HepG2 (cell line): ENCODE measurements around the gene FRMD6. TPM values are rescaled to one million over a fixed set of nuclear protein-coding genes. Genes with fewer than 3 reads are reported as not detected.
A peak's percentile ranks its signal among the peaks of the same experiment; 100 is the strongest.

Experiments
- ATAC-seq: fragments of 200-7000 bp; cut with Tn5 transposase; 3 replicates; pipeline ENCODE4 v1.9.1; 2020; ENCODE audit warnings: mild to moderate bottlenecking, moderate library complexity
- BruUV-seq: library from RNA; stranded (reverse); fragments of 400-500 nt; replicated peaks from 2 replicates; lab custom pipeline; 2021; lab: Mats Ljungman, UMichigan
- CTCF ChIA-PET: fragments of 300-600 bp; formaldehyde crosslinking; extraction: SDS; loops from one replicate; lab custom pipeline; 2021; ENCODE audit warnings: low total read pairs, inconsistent platforms, low intra/inter-chr PET ratio; lab: Yijun Ruan, JAX
- POLR2A ChIA-PET: fragments of 350-600 bp; sonication (Branson Sonifier 250); formaldehyde crosslinking; loops from one replicate; lab custom pipeline; 2020; ENCODE audit warnings: antibody characterized with exemption, inconsistent platforms; lab: Yijun Ruan, JAX
- DNase-seq: peaks from one replicate; pipeline ENCODE4 v3.0.0-alpha.2; 2015; ENCODE audit warnings: low spot score
- FAIRE-seq: peaks from 3 replicates; lab custom pipeline; 2011; peaks lifted over from hg19 to GRCh38; lab: Jason Lieb, UNC
- H2AFZ ChIP-seq: one replicate; pipeline ENCODE4 v1.6.1; 2011; ENCODE audit warnings: low read length, inconsistent platforms
- H3K27ac ChIP-seq: fragments of 300-600 bp; 3 replicates; pipeline ENCODE4 v1.8.0; 2011; ENCODE audit warnings: mixed run types, mild to moderate bottlenecking, mixed read lengths, low read length, inconsistent platforms; ENCODE audit not compliant: insufficient read depth; ENCODE audit errors: extremely low read length
- H3K27me3 ChIP-seq, 2 experiments: fragments of 200-600 bp in 1 of 2; 2 replicates in 1 of 2; 3 replicates in 1 of 2; pipeline versions ENCODE4 v1.6.0 to v1.8.0; 2011; ENCODE audit warnings: low read length in 2 of 2, mild to moderate bottlenecking in 2 of 2, moderate library complexity in 2 of 2, inconsistent platforms in 1 of 2; ENCODE audit not compliant: insufficient read depth in 2 of 2, control insufficient read depth in 1 of 2
- H3K36me3 ChIP-seq, 2 experiments: fragments of 200-600 bp in 1 of 2; replicated peaks in 1 of 2; 2 replicates in 1 of 2; 3 replicates in 1 of 2; pipeline versions ENCODE4 v1.5.1 to v1.8.0; 2011; ENCODE audit warnings: low read length in 2 of 2, inconsistent platforms in 1 of 2; ENCODE audit not compliant: insufficient read depth in 2 of 2, control insufficient read depth in 1 of 2
- H3K4me1 ChIP-seq: 2 replicates; pipeline ENCODE4 v1.5.1; 2012; ENCODE audit warnings: low read length, inconsistent platforms; ENCODE audit not compliant: insufficient read depth
- H3K4me2 ChIP-seq: 2 replicates; pipeline ENCODE4 v1.6.0; 2011; ENCODE audit warnings: low read depth, low read length, inconsistent platforms
- H3K4me3 ChIP-seq, 3 experiments: fragments of 200-600 bp in 1 of 3; sonication (generic), shearing (Covaris generic) in 1 of 3; replicated peaks in 1 of 3; 2 replicates each; pipeline ENCODE4 v1.5.1; 2011 to 2016; ENCODE audit warnings: low read length in 3 of 3, inconsistent platforms in 2 of 3, low read depth in 2 of 3, mild to moderate bottlenecking in 2 of 3, control low read depth in 1 of 3, mixed read lengths in 1 of 3; ENCODE audit not compliant: insufficient read depth in 1 of 3
- H3K79me2 ChIP-seq: one replicate; pipeline ENCODE4 v1.6.1; 2011; ENCODE audit warnings: low read length, inconsistent platforms; ENCODE audit not compliant: insufficient read depth
- H3K9ac ChIP-seq: 2 replicates; pipeline ENCODE4 v1.6.0; 2011; ENCODE audit warnings: mild to moderate bottlenecking, low read depth, low read length, inconsistent platforms; ENCODE audit not compliant: insufficient read depth
- H3K9me3 ChIP-seq: 2 replicates; pipeline ENCODE4 v1.5.1; 2012; ENCODE audit warnings: mild to moderate bottlenecking, low read length
- H4K20me1 ChIP-seq: 2 replicates; pipeline ENCODE4 v1.6.0; 2011; ENCODE audit warnings: inconsistent platforms, mild to moderate bottlenecking, low read length, moderate library complexity; ENCODE audit not compliant: insufficient read depth
- ELF3 ChIP-seq: IDR thresholded peaks from 2 replicates; pipeline ENCODE4 v1.6.1; 2016; ENCODE audit warnings: missing genetic modification reagents, missing compliant biosample characterization
- KLF6 ChIP-seq: IDR thresholded peaks from 2 replicates; pipeline ENCODE4 v1.8.0; 2016; ENCODE audit warnings: missing biosample characterization, missing genetic modification reagents
- NCOR1 ChIP-seq: fragments of 200-600 bp; sonication (generic); IDR thresholded peaks from 2 replicates; pipeline ENCODE4 v1.7.0; 2017; ENCODE audit warnings: antibody characterized with exemption, low read length, borderline replicate concordance
- PAWR ChIP-seq: sonication (generic); formaldehyde crosslinking; IDR thresholded peaks from 2 replicates; pipeline ENCODE4 v1.4.0; 2020; ENCODE audit warnings: missing genetic modification reagents, mild to moderate bottlenecking, borderline replicate concordance
- SCMH1 ChIP-seq: sonication (generic); formaldehyde crosslinking; IDR thresholded peaks from 2 replicates; pipeline ENCODE4 v1.9.0; 2021; ENCODE audit warnings: missing genetic modification reagents, mild to moderate bottlenecking, borderline replicate concordance
- TAF15 ChIP-seq: fragments of 200-400 bp; formaldehyde crosslinking; IDR thresholded peaks from one replicate; pipeline ENCODE4 v1.6.1; 2018; ENCODE audit warnings: mild to moderate bottlenecking, low read depth, low read length; ENCODE audit not compliant: poor library complexity, severe bottlenecking
- ZBTB3 ChIP-seq: sonication (generic); formaldehyde crosslinking; IDR thresholded peaks from 2 replicates; pipeline ENCODE4 v1.4.0; 2020; ENCODE audit warnings: low read depth, mild to moderate bottlenecking, moderate library complexity, missing genetic modification reagents, borderline replicate concordance
- ZBTB42 ChIP-seq: sonication (generic); formaldehyde crosslinking; IDR thresholded peaks from 2 replicates; pipeline ENCODE4 v1.5.0; 2020; ENCODE audit warnings: mild to moderate bottlenecking, missing genetic modification reagents
- ZNF136 ChIP-seq: sonication (generic); formaldehyde crosslinking; IDR thresholded peaks from 2 replicates; pipeline ENCODE4 v1.8.1; 2022; ENCODE audit warnings: low read depth, mild to moderate bottlenecking, moderate library complexity, missing genetic modification reagents
- ZSCAN31 ChIP-seq: sonication (generic); formaldehyde crosslinking; IDR thresholded peaks from 2 replicates; pipeline ENCODE4 v1.5.0; 2020; ENCODE audit warnings: low read depth, mild to moderate bottlenecking, missing genetic modification reagents
- WGBS: methylation state at CpG from one replicate; pipeline ENCODE4 v1.1.6; 2017; ENCODE audit warnings: low lambda C conversion rate; 5-methylcytosine and 5-hydroxymethylcytosine counted together
- in situ Hi-C: cut with HindIII; loops from 2 replicates; pipeline ENCODE4 v1.10.0; 2017; ENCODE audit warnings: low pct_unique_long_range_greater_than_20kb; ENCODE audit not compliant: extremely low pct_ligation_motif_present
- intact Hi-C: fragments of 100-400 bp; cut with micrococcal nuclease; formaldehyde crosslinking; loops from one replicate; pipeline ENCODE4 v1.10.0; 2022; ENCODE audit not compliant: unreplicated experiment
- polyA plus RNA-seq, 8 experiments: library from polyadenylated mRNA; depleted of rRNA in 3 of 8; stranded (reverse) in 7 of 8; unstranded in 1 of 8; fragments of >200 nt; fragmentation: Illumina TruSeq in 4 of 8; extraction: Trizol in 4 of 8; gene quantifications; 2 replicates each; pipeline versions ENCODE4 v1.2.1 to v1.2.3, GENCODE V29; 2011 to 2016; ENCODE audit warnings: low read depth in 4 of 8, missing spikeins in 1 of 8, mixed read lengths in 1 of 8; ENCODE audit not compliant: insufficient read depth in 1 of 8
- total RNA-seq, 5 experiments: library from RNA; depleted of rRNA; stranded (reverse); fragments of >200 nt; fragmentation: Illumina TruSeq; extraction: Trizol; gene quantifications; 2 replicates each; pipeline ENCODE4 v1.2.3, GENCODE V29; 2016; ENCODE audit warnings: low read depth in 1 of 5
- TF ChIP-seq, protein P1 (sequence below): sonication (generic); formaldehyde crosslinking; conservative IDR thresholded peaks from 2 replicates; pipeline ENCODE4 v1.4.0; 2020; ENCODE audit warnings: mild to moderate bottlenecking, missing genetic modification reagents, moderate library complexity
- TF ChIP-seq, protein P2 (sequence below): sonication (generic); formaldehyde crosslinking; IDR thresholded peaks from 2 replicates; pipeline ENCODE4 v1.5.0; 2020; ENCODE audit warnings: missing genetic modification reagents, mild to moderate bottlenecking, borderline replicate concordance
- TF ChIP-seq, protein P3 (sequence below): sonication (generic); formaldehyde crosslinking; IDR thresholded peaks from 2 replicates; pipeline ENCODE4 v1.4.0; 2020; ENCODE audit warnings: missing genetic modification reagents; ENCODE audit errors: not compliant biosample characterization
- TF ChIP-seq, protein P4 (sequence below): sonication (generic); formaldehyde crosslinking; IDR thresholded peaks from 2 replicates; pipeline ENCODE4 v1.4.0; 2020; ENCODE audit warnings: missing genetic modification reagents

Gene FRMD6
- total and polyA plus RNA-seq, 2 of the 13 experiments (the other 11 are each of a cell fraction or from before 2014, with no cell fraction given) = 2.4 to 5.4 TPM

DNA sequence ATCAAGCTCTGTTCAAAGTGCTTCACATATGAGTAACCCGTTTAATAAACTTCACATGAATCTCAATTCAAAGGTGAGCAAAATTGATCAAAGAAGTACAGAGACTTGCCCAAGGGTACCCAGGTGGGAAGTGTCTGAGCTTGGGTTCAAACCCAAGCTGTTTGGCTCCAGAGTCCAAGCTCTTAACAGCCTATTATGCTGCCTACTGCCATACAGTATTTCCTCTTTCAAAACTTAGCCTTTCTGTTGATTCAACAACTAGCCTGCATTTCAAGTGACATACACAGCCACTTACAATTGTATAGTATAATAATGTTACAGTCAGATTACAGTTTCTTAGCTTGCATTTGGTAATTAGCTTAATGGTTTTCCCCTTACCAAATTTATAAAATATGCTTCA is 29.7 kb downstream of the FRMD6 start (continued):
- peak; percentile 67; the same call in 1 of the 2 replicates for TF ChIP-seq ELF3 (CRISPR knock-in tag)
- TF ChIP-seq, protein P1, sequence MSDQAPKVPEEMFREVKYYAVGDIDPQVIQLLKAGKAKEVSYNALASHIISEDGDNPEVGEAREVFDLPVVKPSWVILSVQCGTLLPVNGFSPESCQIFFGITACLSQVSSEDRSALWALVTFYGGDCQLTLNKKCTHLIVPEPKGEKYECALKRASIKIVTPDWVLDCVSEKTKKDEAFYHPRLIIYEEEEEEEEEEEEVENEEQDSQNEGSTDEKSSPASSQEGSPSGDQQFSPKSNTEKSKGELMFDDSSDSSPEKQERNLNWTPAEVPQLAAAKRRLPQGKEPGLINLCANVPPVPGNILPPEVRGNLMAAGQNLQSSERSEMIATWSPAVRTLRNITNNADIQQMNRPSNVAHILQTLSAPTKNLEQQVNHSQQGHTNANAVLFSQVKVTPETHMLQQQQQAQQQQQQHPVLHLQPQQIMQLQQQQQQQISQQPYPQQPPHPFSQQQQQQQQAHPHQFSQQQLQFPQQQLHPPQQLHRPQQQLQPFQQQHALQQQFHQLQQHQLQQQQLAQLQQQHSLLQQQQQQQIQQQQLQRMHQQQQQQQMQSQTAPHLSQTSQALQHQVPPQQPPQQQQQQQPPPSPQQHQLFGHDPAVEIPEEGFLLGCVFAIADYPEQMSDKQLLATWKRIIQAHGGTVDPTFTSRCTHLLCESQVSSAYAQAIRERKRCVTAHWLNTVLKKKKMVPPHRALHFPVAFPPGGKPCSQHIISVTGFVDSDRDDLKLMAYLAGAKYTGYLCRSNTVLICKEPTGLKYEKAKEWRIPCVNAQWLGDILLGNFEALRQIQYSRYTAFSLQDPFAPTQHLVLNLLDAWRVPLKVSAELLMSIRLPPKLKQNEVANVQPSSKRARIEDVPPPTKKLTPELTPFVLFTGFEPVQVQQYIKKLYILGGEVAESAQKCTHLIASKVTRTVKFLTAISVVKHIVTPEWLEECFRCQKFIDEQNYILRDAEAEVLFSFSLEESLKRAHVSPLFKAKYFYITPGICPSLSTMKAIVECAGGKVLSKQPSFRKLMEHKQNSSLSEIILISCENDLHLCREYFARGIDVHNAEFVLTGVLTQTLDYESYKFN (CRISPR knock-in tag) = 0 out of 2 replicates have a peak, but pooled peaks have one; percentile 27
- TF ChIP-seq SCMH1 (CRISPR knock-in tag) = no peak
- TF ChIP-seq ZBTB42 = no peak
- TF ChIP-seq ZNF136 = no peak
- no peak for TF ChIP-seq PAWR
- 0 out of 2 replicates have a peak, but pooled peaks have one; percentile 30 for TF ChIP-seq NCOR1
- TF ChIP-seq, protein P2, sequence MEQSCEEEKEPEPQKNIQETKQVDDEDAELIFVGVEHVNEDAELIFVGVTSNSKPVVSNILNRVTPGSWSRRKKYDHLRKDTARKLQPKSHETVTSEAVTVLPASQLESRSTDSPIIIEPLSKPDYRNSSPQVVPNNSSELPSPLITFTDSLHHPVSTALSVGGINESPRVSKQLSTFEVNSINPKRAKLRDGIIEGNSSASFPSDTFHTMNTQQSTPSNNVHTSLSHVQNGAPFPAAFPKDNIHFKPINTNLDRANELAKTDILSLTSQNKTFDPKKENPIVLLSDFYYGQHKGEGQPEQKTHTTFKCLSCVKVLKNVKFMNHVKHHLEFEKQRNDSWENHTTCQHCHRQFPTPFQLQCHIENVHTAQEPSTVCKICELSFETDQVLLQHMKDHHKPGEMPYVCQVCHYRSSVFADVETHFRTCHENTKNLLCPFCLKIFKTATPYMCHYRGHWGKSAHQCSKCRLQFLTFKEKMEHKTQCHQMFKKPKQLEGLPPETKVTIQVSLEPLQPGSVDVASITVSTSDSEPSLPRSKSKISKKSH (CRISPR knock-in tag) = no peak
- TF ChIP-seq, all 625 proteins: peak for 5

DNA sequence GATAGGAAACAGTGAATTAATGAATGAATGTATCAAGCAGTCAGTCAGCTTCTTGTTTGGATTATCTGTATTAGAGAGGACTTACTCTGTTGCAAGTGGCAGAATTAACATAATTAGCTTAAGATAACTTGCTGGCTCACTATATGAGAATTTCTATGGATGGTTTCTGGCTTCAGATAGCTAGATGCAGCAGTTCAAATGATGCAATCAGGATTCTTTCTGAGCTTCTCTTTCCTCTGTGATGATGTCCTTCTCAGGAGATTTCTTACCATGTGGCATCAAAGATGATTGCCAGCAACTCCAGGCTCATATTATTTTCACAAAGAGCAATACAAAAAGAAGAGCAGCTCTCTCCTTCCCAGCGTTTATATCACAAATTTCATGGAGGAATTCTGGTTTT is 30.7 kb downstream of the FRMD6 start:
- intact Hi-C loops = no loop called here
- TF ChIP-seq ZBTB3 (CRISPR knock-in tag) = no peak
- TF ChIP-seq KLF6 (CRISPR knock-in tag) = no peak
- TF ChIP-seq, protein P3, sequence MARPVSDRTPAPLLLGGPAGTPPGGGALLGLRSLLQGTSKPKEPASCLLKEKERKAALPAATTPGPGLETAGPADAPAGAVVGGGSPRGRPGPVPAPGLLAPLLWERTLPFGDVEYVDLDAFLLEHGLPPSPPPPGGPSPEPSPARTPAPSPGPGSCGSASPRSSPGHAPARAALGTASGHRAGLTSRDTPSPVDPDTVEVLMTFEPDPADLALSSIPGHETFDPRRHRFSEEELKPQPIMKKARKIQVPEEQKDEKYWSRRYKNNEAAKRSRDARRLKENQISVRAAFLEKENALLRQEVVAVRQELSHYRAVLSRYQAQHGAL (CRISPR knock-in tag) = no peak
- TF ChIP-seq, protein P4, sequence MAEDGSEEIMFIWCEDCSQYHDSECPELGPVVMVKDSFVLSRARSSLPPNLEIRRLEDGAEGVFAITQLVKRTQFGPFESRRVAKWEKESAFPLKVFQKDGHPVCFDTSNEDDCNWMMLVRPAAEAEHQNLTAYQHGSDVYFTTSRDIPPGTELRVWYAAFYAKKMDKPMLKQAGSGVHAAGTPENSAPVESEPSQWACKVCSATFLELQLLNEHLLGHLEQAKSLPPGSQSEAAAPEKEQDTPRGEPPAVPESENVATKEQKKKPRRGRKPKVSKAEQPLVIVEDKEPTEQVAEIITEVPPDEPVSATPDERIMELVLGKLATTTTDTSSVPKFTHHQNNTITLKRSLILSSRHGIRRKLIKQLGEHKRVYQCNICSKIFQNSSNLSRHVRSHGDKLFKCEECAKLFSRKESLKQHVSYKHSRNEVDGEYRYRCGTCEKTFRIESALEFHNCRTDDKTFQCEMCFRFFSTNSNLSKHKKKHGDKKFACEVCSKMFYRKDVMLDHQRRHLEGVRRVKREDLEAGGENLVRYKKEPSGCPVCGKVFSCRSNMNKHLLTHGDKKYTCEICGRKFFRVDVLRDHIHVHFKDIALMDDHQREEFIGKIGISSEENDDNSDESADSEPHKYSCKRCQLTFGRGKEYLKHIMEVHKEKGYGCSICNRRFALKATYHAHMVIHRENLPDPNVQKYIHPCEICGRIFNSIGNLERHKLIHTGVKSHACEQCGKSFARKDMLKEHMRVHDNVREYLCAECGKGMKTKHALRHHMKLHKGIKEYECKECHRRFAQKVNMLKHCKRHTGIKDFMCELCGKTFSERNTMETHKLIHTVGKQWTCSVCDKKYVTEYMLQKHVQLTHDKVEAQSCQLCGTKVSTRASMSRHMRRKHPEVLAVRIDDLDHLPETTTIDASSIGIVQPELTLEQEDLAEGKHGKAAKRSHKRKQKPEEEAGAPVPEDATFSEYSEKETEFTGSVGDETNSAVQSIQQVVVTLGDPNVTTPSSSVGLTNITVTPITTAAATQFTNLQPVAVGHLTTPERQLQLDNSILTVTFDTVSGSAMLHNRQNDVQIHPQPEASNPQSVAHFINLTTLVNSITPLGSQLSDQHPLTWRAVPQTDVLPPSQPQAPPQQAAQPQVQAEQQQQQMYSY (CRISPR knock-in tag) = no peak
- TF ChIP-seq ZSCAN31 (CRISPR knock-in tag) = no peak
- TF ChIP-seq TAF15 = no peak

More for the DNA sequence above, 30.7 kb downstream of the FRMD6 start:
- H4K20me1 ChIP-seq = no peaks in the 10 kb centered on the region
- BruUV-seq = no TSS peak
- DNase-seq (no peak), ATAC-seq (no peak), FAIRE-seq (no peak)
- WGBS = 82% methylated on average over 1 of the region's 1 CpG
- POLR2A ChIA-PET = no interaction called here
- CTCF ChIA-PET = no interaction called here
- H3K27ac ChIP-seq = no peak overlapping the region
- H3K36me3 ChIP-seq = no peaks in the 10 kb centered on the region
- no peaks in the 10 kb centered on the region for H3K79me2 ChIP-seq
- no peak overlapping the region for H3K4me2 ChIP-seq
- no peak overlapping the region for H3K4me3 ChIP-seq
- H3K27me3 ChIP-seq = no peaks in the 10 kb centered on the region
- H3K9me3 ChIP-seq = no peaks in the 10 kb centered on the region
- no peak overlapping the region for H2AFZ ChIP-seq
- no peak overlapping the region for H3K9ac ChIP-seq
- in situ Hi-C loops = no loop called here
- peaks cover 41% of the 10 kb centered on the region for H3K4me1 ChIP-seq
